ENCODE measurements around the gene CLEC11A.
"Not testable (repeated sequence)": the region's sequence is repeated elsewhere in the genome, so short reads cannot be mapped to it uniquely, and the experiment has no call there.

The CLEC11A gene

DNA sequence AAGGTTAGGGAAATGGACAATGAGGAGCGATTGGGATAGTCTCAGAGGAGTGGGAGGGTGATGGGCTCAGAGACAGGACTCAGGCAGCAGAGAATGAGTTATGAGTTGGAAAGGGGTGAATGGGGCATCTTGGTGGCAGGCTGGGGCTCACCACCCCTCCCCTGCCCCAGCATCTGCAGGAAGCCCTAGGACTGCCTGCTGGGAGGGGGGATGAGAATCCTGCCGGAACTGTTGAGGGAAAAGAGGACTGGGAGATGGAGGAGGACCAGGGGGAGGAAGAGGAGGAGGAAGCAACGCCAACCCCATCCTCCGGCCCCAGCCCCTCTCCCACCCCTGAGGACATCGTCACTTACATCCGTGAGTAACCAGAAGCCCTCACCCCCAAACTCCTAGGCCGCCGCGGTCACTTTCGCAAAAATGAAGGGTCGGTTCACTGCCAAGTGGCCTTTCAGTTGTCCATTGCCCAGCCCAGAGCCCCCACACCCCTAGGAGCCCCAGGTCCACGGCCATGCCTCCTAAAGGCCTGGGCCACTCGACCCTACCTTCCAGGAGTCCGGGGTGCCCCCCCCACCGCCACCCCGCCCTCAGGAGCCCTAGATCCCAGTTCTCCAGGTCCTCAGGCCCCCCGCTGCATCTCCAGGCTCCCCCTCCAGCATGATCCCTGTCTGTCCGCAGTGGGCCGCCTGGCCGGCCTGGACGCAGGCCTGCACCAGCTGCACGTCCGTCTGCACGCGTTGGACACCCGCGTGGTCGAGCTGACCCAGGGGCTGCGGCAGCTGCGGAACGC lies 764 bp downstream of the CLEC11A start:
- no peak for DNase-seq

DNA sequence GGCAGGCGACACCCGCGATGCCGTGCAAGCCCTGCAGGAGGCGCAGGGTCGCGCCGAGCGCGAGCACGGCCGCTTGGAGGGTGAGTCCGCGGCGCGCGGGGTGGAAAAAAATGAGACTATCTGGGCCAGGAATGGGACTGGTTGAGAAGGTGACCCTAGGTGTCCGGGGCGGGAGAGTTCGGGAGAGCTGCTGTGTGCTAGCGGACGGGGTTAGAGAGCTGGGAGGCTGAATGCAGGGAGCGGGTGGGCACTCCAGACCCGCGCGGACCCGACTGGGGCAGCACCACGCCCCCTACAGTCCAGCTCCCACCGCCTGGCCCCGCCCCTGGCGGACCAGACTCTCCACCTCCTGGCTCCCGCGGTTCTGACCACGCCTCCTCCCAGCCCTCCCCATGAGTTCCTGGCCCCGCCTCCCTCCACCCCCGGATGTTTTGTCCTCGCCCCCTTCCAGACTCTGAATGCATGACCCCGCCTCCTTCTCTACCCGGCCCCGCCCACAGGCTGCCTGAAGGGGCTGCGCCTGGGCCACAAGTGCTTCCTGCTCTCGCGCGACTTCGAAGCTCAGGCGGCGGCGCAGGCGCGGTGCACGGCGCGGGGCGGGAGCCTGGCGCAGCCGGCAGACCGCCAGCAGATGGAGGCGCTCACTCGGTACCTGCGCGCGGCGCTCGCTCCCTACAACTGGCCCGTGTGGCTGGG lies 1.5 kb downstream of the CLEC11A start:
- DNase-seq: peak; percentile 97

DNA sequence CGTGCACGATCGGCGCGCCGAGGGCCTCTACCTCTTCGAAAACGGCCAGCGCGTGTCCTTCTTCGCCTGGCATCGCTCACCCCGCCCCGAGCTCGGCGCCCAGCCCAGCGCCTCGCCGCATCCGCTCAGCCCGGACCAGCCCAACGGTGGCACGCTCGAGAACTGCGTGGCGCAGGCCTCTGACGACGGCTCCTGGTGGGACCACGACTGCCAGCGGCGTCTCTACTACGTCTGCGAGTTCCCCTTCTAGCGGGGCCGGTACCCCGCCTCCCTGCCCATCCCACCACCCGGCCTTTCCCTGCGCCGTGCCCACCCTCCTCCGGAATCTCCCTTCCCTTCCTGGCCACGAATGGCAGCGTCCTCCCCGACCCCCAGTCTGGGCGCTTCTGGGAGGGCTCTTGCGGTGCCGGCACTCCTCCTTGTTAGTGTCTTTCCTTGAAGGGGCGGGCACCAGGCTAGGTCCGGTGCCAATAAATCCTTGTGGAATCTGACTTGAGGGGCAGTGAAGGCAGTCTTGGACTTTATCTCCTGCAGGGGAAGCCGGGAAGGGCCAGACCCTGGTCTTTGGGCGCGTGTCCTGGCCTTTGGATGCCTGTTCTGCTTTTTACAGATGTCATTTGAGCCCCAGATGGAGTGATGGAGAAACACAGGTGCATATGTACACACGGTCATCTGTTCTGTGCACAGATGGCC lies 2.2 kb downstream of the CLEC11A start:
- DNase-seq: no peak

DNA sequence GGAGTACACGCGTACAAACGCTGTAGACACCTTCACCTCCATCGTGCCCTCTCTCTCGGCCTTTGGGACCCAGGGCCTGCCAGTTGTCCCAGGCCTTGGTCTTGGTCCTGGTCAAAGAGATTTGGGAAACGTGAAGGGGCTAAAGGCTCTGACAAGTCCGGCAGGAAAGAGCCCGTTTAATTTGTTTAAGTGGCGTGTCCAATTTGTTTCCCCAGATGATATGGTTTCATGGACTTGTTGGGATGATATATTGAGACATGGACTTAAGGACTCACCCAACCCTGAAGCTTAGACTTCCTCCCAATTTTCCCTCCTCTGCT lies 2.7 kb downstream of the CLEC11A start:
- DNase-seq: no peak

DNA sequence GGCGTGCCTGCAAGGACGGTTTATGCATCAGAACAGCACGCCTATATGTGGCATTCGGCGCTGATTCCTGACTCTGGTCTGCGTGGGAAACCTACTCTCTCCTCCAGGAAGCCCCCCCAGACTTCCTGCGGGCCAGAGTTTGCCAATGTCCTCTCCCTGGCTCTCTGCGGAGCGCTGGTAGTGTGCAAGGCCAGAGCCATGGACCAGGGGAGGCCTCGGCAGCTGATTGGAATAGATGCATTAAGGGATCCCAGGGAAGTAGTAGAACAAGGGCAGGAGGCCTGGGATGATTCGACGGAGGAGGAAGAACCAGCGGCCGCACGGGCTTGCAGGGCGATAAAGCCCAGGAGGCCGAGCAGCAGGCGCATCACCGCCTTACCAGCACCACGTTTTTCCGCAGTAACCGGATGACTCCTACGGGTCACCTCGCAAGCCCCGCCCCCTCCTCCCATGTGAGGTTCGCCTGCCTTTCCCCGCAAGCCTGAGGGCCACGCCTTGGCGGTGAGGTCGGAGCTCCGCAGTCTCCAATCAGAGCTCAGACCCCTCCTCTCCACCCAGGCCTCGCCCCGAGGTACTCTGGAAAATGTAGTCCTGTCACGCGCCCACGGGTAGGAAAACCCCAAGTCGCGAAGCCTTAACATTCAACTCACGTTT lies 5.0 kb downstream of the CLEC11A start:
- DNase-seq: peak; percentile 96

DNA sequence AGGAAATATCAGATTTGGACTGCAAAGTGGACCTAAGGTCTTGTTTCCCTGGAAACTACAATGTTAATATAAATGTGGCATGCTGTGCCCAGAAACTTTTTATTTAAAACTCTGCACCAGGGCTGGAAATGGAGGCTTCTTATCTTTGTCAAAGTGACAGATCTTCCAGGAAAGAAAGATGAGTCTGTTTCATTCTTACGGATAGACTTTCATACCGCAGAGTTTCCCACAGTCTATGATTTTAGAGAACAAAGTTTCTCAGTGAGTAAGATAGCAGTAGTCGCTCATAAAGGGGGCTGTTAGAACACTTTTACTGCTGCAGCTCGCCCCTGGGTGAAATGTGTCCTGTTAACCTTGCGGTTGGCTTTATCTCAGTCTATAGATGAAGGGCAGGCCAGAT lies 6.7 kb downstream of the CLEC11A start:
- no peak for DNase-seq

DNA sequence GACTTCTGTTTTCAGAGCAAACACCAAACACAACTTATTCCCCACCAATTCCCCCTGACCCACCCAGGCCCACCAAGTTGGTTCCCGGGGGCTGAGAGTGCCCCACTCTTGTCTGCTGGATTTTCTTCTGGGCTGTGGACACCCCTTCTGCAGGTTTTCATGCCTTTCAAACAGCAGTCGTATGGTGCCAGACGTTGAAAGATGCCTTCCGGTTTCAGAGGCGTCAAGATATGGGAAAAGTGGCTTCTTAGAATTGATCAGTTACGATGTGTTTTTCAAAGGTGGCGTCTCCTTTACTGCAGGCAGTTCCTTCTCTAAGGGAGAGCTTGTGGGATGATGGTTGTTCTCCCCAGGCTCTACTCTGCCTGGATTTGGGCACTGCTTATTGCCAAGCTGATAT lies 12.7 kb downstream of the CLEC11A start:
- no peak for DNase-seq

DNA sequence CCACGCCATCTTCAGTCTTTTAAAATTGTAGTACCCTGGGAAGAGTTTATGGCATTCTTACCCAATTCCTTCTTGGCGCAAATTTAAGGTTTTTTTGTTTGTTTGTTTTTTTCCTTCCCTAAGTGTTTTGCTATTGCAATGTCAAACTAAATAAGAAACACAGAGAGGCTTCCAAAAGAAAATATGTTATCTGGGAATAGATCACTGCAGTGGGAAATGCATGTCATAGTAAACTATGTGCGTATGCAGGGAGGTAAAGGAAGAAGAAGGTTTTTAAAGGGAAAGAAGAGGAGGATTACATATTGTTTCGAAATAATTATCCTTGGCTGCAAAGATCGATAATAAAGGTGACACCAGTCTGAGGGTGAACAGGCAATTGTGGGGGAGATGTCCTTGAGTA lies 13.2 kb downstream of the CLEC11A start:
- no peak for DNase-seq

DNA sequence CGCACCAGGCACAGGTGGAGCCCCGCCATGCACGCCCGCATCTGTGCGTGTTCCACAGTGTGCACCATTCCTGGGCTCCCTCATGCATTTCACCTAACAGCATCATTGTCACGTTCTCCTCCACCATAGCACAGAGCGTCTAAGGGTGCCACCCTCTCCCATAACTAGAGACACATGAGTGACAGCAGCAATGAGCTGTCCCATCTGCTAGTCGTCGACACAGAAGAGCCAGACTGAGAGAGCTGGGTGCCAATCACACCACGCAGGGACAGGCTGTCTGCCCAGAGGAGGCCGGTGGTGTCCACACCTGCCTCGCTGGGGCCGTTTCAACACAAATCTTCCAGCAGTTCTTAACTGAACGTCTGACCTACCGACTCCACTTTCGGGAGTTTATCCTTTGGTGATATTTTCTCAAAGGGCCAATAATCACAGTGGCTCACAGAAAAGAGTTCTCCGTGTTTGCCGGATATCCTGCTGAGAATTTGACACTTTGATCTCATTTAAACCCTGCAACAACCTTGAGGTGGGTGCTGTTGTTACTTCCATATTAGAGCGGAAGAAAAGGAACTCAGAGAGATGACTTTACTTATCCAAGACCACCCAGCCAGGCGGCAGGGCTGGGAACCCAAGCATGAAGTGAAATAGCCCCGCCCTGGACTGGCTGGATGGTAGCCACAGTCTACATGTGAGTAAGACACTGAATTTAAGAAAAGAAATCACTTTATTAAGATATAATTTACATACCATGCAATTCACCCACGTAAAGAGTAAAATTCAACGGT lies 16.2 kb downstream of the CLEC11A start:
- DNase-seq: no peak

DNA sequence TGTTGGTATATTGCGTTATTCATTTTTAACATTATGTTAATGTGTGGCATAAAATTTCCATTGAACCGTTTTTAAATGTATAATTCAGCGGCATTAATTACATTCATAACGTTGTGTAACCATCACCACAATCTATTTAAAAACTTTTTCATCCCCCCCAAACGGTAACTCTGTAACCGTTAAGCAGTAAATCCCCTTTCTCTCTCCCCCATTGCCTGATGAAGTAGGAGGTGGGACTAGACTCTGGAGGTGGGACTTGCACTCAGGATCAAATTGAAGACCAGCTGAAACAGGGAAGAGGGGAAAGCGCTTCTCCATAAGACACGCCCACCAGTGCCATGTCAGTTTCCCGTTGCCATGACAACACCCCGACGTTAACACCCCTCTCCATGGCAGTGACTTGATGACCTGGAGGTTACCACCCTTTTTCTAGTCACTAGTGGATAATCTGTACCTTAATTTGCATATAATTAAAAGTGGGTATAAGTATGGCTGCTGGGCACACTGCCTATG lies 16.8 kb downstream of the CLEC11A start:
- DNase-seq: no peak

DNA sequence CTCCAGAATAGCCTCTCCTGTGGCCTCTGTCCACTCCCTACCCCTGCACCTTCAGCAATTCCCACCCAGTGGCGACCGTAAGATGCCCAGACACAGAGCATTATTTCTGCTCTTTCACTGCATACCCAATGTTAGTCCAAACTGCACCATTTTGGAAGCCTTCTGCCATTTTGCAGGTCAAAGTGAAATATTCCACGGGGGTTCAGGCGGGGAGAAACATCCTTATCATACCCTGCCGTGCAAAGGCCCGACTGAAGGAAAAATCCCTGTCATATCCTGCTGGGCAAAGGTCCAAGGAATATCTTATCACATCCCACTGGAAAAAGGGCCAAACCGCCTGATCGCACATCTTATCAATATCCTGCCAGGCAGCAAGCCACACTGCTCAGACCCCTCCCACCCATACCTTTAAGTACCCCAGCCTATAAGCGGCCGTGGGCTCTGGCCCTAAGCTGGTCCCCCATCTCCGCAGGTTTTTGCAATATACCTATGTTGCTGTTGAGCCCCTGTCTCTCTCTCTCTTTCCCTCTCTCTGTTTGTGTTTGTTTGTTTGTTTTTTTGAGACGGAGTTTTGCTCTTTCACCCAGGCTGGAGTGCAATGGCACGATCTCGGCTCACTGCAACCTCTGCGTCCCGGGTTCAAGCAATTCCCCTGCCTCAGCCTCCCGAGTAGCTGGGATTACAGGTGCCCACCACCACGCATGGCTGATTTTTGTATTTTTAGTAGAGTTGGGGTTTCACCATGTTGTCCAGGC lies 18.2 kb downstream of the CLEC11A start:
- no peak for DNase-seq

DNA sequence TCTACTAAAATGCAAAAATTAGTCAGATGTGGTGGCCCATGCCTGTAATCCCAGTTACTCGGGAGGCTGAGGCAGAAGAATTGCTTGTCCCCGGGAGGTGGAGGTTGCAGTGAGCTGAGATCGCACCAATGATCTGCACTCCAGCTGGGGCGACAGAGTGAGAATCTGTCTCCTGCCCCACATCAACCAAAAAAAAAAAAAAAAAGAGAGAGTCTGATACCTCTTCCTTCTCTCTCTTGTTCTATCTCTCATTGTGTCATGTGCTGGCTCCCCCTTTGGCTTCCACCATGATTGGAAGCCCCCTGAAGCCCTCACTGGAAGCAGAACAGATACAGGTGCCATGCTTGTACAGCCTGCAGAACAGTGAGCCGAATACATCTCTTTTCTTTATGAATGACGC lies 20.4 kb downstream of the CLEC11A start:
- no peak for DNase-seq

DNA sequence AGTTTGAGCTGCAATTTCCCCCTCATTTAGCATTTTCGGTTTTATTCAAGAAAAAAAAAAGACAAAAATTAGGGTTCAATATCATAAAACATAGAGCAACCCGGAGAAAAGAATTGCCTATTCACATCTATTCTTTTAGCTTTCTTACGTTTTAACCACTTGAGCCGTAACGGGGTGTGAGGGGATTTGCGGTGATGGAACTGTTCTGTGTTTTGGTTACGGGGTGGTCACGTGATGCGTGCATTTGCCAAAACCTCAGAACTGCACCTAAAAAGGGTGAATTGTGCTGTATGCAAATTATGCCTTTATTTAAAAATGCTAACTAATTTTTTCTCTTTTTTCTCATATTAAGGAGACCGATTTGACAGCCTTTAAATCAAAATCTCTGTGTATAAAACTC lies 22.1 kb downstream of the CLEC11A start:
- DNase-seq: no peak

DNA sequence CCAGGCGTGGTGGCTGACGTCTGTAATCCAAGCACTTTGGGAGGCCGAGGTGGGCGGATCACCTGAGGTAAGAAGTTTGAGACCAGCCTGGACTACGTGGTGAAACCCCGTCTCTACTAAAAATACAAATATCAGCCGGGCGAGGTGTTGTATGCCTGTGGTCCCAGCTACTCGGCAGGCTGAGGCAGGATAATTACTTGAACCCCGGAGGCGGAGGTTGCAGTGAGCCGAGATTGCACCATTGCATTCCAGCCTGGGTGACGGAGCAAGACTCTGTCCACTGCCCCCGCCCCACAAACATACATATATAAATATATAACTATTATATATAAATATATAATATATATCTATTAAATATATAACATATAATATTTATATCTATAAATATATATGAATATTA lies 24.0 kb downstream of the CLEC11A start:
- not testable (repeated sequence) for DNase-seq

DNA sequence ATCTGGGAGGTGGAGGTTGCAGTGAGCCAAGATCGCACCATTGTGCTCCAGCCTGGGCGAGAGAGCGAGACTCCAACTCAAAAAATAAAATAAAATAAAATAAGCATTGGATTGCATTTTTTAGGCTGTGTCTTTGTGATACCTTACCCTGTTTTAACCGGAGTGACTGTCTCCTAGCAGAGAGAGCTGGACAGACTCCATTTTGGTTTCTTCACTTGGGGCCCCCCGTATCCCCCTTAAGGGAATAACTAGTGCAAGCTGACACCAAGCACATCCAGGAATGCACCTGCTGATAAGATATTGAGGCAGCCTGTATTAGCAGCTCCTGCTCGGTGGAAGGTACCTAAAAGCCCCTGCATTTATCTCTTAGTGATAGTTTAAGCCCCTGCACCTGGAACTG lies 26.3 kb downstream of the CLEC11A start:
- no peak for DNase-seq

DNA sequence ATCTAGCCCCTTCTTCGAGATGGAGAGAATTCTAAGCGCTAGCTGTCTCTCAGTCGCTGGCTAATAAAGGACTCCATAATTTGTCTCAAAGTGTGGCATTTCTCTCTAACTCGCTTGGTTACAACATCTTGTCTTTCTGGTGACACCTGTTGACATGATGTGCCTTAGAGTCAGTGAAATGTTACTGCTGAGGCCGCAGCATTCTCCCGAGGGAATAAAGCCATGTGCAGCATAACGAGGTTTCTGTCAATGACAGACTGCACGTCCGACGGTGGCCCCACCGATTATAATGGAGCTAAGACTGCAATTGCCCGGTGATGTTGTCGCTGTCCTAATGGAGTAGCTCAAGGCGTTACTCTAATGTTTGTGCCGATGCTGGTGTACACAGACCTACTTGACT lies 26.8 kb downstream of the CLEC11A start:
- DNase-seq: no peak

DNA sequence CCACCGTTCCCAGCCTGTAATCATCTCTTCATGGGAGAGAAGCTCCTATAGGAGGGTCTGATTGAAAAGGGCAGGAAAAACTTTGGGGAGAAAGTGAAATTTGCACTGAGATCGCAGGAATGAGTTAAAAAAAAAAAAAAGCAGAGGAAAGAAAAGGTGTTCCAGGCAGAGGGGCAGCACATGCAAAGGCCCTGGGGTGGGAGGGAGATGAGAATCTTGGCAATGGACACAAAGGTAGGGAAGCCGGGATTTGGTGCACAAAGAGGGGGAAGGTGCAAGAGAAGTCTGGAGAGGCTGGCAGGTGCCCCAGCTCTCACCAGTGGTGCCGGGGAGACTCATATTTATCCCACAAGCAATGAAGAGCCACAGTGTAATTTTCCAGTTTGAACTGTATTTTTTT lies 30.7 kb downstream of the CLEC11A start:
- DNase-seq: no peak

DNA sequence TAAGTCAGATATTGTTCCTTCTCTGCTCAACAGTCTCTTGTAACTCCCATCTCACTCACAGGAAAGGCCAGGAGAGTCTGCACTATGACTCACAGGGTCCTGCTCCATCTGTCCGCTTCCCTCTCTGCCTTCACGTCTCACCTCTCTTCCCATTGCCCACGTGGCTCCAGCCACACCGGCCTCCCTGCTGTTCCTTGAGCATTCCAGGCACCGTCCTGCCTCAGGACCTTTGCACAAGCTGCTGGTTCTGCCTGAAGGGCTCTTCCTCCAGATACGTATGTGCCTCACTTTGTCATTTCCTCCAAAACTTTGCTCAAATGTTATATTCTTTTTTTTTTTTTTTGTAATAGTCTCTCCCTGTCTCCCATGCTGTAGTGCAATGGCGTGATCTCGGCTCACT lies 33.1 kb downstream of the CLEC11A start:
- DNase-seq: not testable (repeated sequence)

DNA sequence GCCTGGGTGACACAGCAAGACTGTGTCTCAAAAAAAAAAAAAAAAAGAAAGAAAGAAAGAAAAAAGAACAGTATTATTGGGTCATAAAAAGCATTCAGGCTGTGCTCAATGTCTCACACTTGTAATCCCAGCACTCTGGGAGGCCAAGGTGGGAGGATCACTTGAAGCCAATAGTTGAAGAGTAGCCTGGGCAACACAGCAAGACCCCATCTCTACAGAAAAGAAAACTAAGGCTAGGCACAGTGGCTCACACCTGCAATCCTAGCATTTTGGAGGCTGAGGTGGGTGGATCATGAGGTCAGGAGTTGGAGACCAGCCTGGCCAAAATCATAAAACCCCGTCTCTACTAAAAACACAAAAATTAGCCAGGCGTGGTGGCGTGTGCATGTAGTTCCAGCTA lies 34.5 kb downstream of the CLEC11A start:
- DNase-seq: not testable (repeated sequence)

DNA sequence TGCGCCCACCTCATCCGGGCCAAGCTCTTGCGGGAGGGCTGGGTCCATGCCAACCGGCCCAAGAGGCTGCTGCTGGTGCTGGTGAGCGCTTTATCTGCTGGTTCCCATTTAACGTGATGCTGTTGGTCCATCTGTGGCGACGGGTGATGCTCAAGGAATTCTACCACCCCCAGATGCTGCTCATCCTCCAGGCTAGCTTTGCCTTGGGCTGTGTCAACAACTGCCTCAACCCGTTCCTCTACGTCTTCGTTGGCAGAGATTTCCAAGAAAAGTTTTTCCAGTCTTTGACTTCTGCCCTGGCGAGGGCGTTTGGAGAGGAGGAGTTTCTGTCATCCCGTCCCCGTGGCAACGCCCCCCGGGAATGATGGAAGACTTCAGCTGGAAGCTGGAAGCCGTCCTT lies 35.9 kb downstream of the CLEC11A start:
- DNase-seq: not testable (repeated sequence)

DNA sequence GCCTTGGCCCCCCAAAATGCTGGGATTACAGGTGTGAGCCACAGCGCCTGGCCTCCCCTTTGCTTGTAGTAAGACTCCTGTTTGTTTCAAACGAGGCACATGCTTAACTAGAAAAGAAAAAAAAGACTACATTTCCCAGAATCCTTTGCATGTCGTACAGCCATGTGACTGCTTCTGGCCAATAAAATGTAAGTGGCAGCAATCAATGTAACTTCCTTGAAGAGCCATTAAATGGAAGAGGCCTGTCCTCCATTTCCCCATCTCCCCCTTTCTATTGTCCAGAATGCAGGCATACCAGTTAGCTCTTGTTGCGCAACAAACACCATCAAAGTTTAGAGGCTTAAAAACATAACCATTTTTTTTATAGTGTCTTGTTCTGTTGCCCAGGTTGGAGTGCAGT lies 36.7 kb downstream of the CLEC11A start:
- DNase-seq: peak; percentile 45

DNA sequence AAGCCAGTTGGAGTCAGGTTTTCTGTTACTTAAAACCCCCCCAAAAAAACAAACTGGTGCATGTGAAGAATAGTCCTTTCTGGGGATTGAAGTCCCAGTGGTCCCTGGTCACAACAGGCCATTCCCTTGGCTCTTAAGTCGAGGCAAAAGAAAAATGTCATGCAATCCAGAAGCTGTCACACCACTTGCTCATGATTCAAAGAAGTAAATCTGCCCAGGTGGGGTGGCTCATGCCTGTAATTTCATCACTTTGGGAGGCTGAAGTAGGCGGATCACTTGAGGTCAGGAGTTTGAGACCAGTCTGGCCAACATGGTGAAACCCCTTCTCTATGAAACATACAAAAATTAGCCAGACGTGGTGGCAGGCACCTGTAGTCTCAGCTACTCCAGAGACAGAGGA lies 38.3 kb downstream of the CLEC11A start:
- DNase-seq: not testable (repeated sequence)

All from GF-D8 (cell line).